Gastroesophageal sphincter (tissue), 4 donors: ENCODE results near the gene DCTN1. TPM values are rescaled to one million over a fixed set of nuclear protein-coding genes. Genes with fewer than 3 reads are reported as not detected.

Source experiments
- ATAC-seq: fragments of 150-250 bp; one replicate; pipeline ENCODE4 v1.9.1; 2016; ENCODE audit warnings: mild to moderate bottlenecking, moderate library complexity
- H3K27ac ChIP-seq, 4 donors: fragments of 200-600 bp; sonication (generic) in 3 of 4; 1 replicate in 3 of 4; 2 replicates in 1 of 4; pipeline ENCODE4 v1.5.1; 2016 to 2019
- H3K27me3 ChIP-seq: fragments of 200-600 bp; sonication (generic); one replicate; pipeline ENCODE4 v1.5.1; 2019
- H3K36me3 ChIP-seq, 2 donors: fragments of 200-600 bp; sonication (generic); one replicate each; pipeline ENCODE4 v1.5.1; 2019; ENCODE audit warnings: control low read depth in 1 of 2
- H3K4me1 ChIP-seq, 3 donors: fragments of 200-600 bp; sonication (generic); 1 replicate in 2 of 3; 2 replicates in 1 of 3; pipeline ENCODE4 v1.5.1; 2016 to 2019; ENCODE audit warnings: control low read depth in 2 of 3
- H3K4me3 ChIP-seq, 2 donors: fragments of 200-600 bp; sonication (generic); one replicate each; pipeline ENCODE4 v1.5.1; 2019; ENCODE audit warnings: mild to moderate bottlenecking in 1 of 2, moderate library complexity in 1 of 2
- H3K9me3 ChIP-seq, 3 donors: fragments of 200-600 bp; sonication (generic); one replicate each; pipeline ENCODE4 v1.5.1; 2017 to 2019; ENCODE audit warnings: control low read depth in 2 of 3
- CTCF ChIP-seq, 4 experiments: fragments of 200-600 bp in 2 of 4; fragments of 450-650 bp in 2 of 4; sonication (generic) in 1 of 4; IDR thresholded peaks; one replicate each; pipeline ENCODE4 v1.5.1; 2017 to 2019; ENCODE audit warnings: antibody characterized with exemption in 4 of 4, mild to moderate bottlenecking in 2 of 4, moderate library complexity in 2 of 4
- EP300 ChIP-seq: sonication (generic); formaldehyde crosslinking; IDR thresholded peaks from one replicate; pipeline ENCODE4 v1.6.1; 2017; ENCODE audit warnings: antibody characterized with exemption, mild to moderate bottlenecking
- POLR2A ChIP-seq, 2 donors: fragments of 450-650 bp; IDR thresholded peaks; one replicate each; pipeline ENCODE4 v1.6.1; 2017; ENCODE audit warnings: antibody characterized with exemption in 2 of 2, mild to moderate bottlenecking in 2 of 2, moderate library complexity in 1 of 2
- POLR2AphosphoS5 ChIP-seq: sonication (generic); formaldehyde crosslinking; IDR thresholded peaks from one replicate; pipeline ENCODE4 v1.6.1; 2017; ENCODE audit warnings: antibody characterized with exemption
- WGBS, 2 donors: methylation state at CpG; one replicate each; pipeline ENCODE4 v1.1.5; 2018; ENCODE audit warnings: low coverage in 1 of 2; 5-methylcytosine and 5-hydroxymethylcytosine counted together
- total RNA-seq, 4 donors: library from RNA; depleted of rRNA; stranded (reverse); fragments of >200 nt; gene quantifications; one replicate each; pipeline ENCODE4 v1.1.0, GENCODE V29; 2016

The DCTN1 gene
- total RNA-seq, 4 donors from 2014 or later: 132 to 197 (median 170) TPM

- no peaks in the 10 kb centered on the region for H3K27me3 ChIP-seq
- TF ChIP-seq EP300 (no peak), POLR2AphosphoS5 (no peak), POLR2A (IDR thresholded peaks at IDR 0.05) (no peak), CTCF (IDR thresholded peaks at IDR 0.05) (no peak)
- H3K4me3 ChIP-seq: no peak overlapping the region
- no peak for ATAC-seq
- no peak overlapping the region for H3K27ac ChIP-seq
- H3K4me1 ChIP-seq: peaks cover 0 to 55% (median 9%) of the 10 kb centered on the region in 3 donors
- no peaks in the 10 kb centered on the region for H3K9me3 ChIP-seq
- no peaks in the 10 kb centered on the region for H3K36me3 ChIP-seq
- 87 to 91% methylated on average over 3 of the region's 6 CpGs for WGBS, 2 donors
These were observed 37.7 kb upstream of the DCTN1 start for GRCh38 chr2:74417763-74418162.

GRCh38 chr2:74417197-74417596 lies 37.1 kb upstream of the DCTN1 start:
- TF ChIP-seq CTCF (IDR thresholded peaks at IDR 0.05) (no peak), POLR2AphosphoS5 (no peak), POLR2A (IDR thresholded peaks at IDR 0.05) (no peak), EP300 (no peak)
- Histone ChIP-seq H3K27me3 (no peaks in the 10 kb centered on the region), H3K4me3 (no peak overlapping the region), H3K4me1 (peaks cover 0 to 53% (median 9%) of the 10 kb centered on the region in 3 donors), H3K27ac (no peak overlapping the region), H3K9me3 (no peaks in the 10 kb centered on the region), H3K36me3 (no peaks in the 10 kb centered on the region)
- ATAC-seq: no peak
- WGBS, 2 donors: 69 to 79% methylated on average over 2 of the region's 3 CpGs

GRCh38 chr2:74416778-74417177 lies 36.7 kb upstream of the DCTN1 start:
- no peak overlapping the region for H3K27ac ChIP-seq
- no peak overlapping the region for H3K4me3 ChIP-seq
- no peaks in the 10 kb centered on the region for H3K36me3 ChIP-seq
- no peaks in the 10 kb centered on the region for H3K27me3 ChIP-seq
- peaks cover 0 to 49% (median 9%) of the 10 kb centered on the region in 3 donors for H3K4me1 ChIP-seq
- ATAC-seq: no peak
- no peaks in the 10 kb centered on the region for H3K9me3 ChIP-seq
- WGBS, 2 donors: 64 to 77% methylated on average over 3 of the region's 3 CpGs
- TF ChIP-seq EP300 (no peak), POLR2A (IDR thresholded peaks at IDR 0.05) (no peak), CTCF (IDR thresholded peaks at IDR 0.05) (no peak), POLR2AphosphoS5 (no peak)

- TF ChIP-seq POLR2A (IDR thresholded peaks at IDR 0.05) (no peak), CTCF (IDR thresholded peaks at IDR 0.05) (no peak), POLR2AphosphoS5 (no peak), EP300 (no peak)
- peak overlapping the region; percentile 36 to 61 for H3K4me3 ChIP-seq
- H3K9me3 ChIP-seq: no peaks in the 10 kb centered on the region
- WGBS, 2 donors: 46 to 93% methylated on average over 10 of the region's 35 CpGs
- H3K27ac ChIP-seq: peak overlapping the region in 1 of 4 donors; percentile 54
- H3K4me1 ChIP-seq: peaks cover 0 to 44% (median 9%) of the 10 kb centered on the region in 3 donors
- ATAC-seq: no peak
- H3K27me3 ChIP-seq: no peaks in the 10 kb centered on the region
- H3K36me3 ChIP-seq: no peaks in the 10 kb centered on the region
These were observed 35.8 kb upstream of the DCTN1 start for GRCh38 chr2:74415762-74416395.
